Amniotic epithelial cell (primary cell): ENCODE results near the gene GCM1.
A peak's percentile ranks its signal among the peaks of the same experiment; 100 is the strongest.
"Not testable (repeated sequence)": the region's sequence is repeated elsewhere in the genome, so short reads cannot be mapped to it uniquely, and the experiment has no call there.

Experiments used
- DNase-seq: peaks from one replicate; pipeline ENCODE4 v3.0.0-alpha.2; 2010; ENCODE audit warnings: low read depth

GCM1 gene, protein sequence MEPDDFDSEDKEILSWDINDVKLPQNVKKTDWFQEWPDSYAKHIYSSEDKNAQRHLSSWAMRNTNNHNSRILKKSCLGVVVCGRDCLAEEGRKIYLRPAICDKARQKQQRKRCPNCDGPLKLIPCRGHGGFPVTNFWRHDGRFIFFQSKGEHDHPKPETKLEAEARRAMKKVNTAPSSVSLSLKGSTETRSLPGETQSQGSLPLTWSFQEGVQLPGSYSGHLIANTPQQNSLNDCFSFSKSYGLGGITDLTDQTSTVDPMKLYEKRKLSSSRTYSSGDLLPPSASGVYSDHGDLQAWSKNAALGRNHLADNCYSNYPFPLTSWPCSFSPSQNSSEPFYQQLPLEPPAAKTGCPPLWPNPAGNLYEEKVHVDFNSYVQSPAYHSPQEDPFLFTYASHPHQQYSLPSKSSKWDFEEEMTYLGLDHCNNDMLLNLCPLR

DNA sequence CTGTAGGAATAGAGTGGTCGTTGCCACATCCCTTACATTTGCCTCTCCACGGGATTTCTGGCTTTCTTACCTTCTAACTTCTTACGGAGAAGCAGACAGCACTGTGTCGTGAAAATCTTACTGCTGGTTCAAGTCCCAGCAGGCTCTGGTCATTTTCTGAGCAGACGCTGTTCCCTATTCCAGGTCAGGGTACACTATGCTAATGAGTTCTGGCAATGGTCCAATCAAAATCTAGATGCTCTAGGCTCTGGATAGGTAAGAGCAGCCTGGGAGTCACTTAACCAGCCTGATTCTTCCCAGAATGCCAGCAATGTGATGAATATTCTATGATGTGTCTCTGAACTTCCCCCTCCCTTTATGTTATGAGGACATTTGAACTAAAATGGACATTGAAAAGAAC is at the start of gene GCM1:
Gene GCM1, minus strand, starts transcription at position 158 of the 400 bp plus-strand sequence. CDS start 3,209 bp downstream, outside the sequence.
- DNase-seq = no peak

DNA sequence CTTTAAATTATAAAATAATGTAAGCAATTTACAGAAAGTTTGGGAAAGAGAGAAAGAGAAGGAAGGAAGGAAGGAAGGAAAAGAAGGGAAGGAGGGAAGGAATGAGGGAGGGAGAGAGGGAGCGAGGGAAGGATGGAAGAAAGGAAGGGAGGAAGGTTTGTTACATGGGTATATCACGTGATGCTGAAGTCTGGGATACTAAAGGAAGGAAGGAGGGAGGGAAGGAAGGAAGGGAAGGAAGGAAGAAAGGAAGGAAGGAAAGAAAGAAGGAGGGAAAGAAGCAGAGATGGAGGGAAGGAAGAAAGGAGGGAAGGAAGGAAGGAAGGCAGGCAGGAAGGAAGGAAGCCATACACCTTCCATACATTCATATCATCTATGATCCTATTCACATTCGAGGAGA is 48.9 kb upstream of the GCM1 start:
- DNase-seq = no peak

DNA sequence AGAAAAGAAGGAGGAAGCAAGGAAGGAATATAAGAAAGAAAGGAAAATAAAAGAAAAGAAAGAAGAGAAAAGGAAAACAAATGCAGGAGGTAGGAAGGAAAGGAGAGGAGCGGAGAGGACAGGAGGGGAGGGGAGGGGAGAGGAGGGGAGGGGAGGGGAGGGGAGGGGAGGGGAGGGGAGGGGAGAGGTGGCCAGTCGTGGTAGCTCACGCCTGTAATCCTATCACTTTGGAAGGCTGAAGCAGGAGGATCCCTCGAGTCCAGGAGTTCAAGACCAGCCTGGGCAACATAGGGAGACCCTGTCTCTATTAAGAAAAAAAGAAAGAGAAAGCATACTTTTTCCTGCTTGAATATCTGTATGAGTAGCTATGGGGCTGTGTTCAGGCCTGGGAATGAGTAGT is 46.4 kb upstream of the GCM1 start:
- DNase-seq = no peak

DNA sequence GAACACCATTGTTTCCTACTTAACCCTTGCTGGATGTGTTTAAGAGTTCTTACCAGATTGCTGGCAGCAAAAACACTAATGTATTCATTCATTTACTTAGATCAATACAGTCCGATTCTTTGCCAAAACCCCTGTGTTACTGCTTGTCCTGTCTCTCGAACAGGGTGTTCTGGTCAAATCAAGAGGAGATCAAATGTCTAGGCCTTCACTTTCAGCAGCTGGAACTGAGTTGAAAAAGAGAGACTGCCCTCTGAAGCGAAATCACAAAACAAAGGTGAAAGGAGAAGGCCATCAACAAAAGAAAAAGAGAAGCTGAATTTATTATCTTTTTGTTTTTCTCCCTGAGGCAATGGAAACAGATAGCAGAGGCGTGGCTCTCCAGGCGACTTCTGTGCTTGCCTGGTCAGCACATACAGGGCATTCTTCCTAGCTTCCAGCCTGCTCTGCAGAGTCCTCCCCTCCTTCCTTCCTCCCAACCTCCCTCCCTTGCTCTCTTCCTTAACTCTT is 44.1 kb upstream of the GCM1 start:
- no peak for DNase-seq

DNA sequence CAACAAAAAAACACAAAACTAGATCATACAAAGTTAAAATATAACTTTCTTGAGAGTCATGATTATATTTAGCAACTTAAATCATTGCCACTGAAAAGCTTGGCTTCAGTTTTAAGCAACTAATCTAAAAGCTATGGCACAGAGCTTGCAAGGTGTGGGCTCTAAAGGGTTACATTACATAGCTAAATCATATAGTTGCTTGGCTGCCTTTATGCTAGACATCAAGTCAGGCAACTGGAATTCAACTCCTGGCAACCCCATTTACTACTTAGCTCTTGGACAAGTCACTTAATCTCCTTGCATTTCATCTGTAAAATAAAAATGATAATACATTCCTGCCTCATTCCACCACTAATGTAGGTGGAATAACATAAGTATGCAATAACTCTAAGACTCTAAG is 40.9 kb upstream of the GCM1 start:
- DNase-seq = peak; percentile 65

DNA sequence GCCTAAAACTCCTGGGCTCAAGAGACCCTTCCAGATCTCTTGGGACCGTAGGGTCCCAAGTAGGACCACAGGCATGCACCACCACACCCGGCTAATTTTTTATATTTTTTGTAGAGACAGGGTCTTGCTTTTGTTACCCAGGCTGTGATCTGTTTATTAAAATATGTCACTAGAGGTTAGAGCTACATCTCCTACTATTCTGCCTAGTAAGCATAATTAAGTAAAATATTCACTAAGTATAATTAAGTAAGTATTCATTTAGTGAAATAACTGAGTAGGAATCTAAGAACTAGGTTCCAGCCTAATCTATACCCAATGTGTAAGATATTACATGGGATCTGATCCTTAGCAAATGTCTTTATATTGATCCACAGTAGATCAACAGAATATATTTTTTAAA is 40.2 kb upstream of the GCM1 start:
- no peak for DNase-seq

DNA sequence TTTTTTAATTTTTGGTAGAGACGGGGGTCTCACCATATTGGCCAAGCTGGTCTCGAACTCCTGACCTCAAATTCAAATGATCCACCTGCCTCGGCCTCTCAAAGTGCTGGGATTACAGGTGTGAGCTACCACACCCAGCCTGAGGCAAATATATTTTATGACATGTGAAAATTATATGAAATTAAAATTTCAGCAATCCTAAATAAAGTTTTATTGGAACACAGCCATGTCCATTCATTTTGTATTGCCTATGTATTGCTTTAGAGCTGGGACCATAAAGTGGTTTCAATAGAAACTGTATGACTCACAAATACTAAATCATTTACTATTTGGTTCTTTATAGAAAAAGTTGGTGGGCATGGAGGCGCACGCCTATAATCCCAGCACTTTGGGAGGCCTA is 32.0 kb upstream of the GCM1 start:
- no peak for DNase-seq

DNA sequence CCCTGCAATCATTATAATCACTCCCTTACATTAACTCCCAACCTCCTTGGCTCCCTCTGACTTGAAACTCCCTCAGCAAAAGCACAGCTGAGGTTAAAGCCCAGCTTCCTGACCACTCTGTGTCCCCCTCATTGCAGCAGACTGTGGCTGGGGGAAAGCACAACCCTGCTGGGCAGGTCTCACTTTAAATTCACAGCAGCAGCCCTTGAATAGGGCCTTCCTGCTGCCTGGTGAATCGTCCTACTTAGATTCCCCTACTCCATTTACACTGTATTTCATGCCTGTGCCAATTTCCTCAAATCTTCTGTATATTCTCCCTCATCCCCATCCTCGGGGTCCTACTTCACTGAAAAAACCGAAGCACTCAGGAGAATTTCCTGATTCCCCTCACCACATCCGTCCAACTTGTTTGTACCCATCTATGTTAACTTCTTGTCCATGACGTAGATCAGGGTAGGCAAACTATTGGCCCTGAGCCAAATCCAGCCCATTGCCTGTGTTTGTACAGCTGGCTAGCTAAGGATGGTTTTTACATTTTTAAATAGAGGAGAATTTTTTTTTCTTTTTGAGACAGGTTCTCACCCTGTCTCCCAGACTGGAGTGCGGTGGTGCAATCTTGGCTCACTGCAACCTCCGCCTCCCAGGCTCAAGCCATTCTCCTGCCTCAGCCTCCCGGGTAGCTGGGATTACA is 31.5 kb upstream of the GCM1 start:
- peak; percentile 16 for DNase-seq

DNA sequence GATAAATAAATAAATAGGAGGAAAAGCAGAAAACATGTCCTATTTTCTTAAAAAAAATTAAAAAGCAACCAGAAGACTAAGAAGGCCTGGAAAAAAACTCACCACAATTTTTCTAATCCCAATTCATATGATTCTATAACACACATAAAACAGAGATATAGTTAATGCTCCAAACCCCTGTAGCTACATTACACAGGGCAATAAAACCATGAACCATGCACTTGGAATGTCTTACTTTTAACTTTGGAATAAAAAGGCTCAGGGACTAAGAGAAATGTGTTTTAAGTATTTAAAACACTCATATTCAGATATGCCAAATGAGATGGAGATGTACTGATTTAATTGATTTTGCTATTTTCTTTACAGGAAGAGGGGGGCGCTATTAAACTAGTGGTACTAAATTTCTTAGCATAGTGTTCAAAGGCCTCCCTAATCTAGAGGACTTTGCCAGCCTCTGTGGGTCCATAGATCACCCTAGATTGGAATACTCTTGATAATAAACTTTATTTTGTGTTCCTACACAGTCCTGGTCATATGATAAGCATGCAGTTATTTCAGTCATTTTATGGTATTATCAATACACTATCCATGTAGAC is 30.3 kb upstream of the GCM1 start:
- DNase-seq = no peak

DNA sequence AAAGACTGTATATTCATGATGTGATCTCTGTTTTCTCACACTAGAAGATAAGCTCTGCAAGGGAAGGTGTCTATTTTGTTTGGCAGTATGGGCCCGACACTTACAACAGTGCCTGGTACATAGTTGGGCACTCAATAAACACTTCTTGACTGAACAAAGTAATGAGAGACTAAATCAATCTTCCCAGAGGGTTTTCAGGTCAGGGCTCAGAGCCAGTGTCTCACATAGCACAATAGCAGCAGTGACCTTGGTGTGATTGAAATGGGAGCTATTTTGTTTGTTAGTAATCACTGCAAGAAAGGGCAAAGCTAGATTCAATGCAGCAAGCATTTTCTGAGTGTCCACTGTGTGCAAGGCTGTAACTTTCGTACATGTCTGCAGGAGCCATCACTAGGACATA is 26.4 kb upstream of the GCM1 start:
- DNase-seq = no peak

DNA sequence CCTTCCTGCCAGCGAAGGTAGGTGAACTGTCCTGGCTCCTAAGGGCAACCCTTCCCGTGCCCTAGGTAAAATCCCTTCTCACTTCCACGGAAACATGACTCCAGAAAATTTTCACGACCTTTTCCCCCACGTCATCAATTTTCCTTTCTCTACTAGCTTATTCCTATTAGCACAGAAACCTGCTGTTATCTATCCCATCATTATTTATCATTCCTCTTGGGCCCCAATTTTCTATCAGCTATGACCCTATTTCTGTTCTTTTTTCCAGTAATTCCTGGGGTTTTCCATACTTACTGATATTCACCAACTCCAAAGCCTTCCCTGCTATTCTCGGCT is 23.8 kb upstream of the GCM1 start:
- DNase-seq = no peak

DNA sequence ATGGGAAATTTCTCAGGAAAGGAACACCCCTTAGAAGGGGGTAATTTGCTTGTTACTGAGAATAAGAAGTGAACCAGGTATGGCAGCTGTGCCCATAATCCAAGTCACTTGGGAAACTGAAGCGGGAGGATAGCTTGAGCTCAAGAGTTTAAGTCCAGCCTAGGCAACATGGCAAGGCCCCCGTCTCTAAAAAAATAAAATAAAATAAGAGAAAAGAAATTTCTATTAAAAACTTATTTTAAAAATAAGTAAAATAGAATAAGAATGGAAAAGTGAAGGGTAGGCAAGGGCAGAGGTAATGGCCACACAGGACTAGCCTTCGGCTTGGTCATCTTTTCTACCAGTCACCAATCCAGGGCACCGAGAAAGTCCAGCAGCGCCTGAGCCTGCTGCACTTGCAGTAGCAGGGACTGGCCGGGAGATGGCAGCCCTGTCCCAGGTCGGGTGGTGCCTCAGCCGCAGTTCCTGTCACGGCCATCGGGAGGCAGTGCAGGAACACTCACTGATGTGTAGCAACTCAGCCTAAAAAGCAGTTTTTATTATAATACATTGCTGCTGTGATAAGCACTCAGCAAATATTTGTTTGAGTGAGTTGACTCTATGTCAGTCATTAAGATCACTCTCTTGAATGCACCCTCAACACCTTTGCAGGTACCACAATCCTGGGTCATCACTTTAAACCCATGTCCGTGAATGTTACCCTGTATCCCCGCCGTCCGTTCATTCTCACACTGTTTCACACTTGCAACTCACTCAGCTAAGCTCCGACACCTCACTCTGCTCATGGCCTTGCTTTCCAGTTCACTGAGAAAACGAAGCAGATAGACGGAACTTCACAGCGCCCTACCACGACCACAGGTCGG is 23.2 kb upstream of the GCM1 start:
- peak; percentile 62 for DNase-seq

DNA sequence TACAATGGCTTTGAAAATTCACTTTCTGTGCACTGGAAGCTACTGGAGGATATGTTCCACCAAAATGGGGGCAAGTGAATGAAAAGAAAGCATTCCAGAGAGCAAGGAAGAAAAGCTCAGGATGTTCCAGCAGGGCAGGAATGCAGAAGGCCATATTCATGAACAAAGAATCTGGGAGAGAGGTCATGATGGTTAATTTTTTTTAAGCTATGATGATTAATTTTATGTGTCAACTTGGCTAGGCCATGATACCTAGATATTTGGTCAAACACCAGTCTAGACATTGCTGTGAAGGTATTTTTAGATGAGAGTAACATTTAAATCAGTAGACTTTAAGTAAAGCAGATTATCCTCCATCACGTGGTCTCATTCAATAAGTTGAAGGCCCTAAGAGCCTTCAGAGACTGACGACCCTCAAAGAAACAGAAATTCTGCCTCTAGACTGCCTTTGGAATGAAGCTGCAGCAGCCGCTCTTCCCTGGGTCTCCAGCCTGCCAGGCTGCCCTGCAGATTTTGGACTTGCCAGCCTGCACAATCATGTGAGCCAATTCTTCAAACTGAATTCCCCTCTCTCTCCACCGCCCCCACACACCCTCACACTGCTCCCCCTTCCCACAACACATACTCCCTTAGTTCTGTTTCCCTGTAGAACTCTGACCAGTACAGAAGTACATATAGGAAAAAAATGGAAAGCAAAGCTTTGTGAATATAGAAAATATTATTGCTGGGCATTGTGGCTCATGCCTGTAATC is 20.1 kb upstream of the GCM1 start:
- DNase-seq = peak; percentile 80

DNA sequence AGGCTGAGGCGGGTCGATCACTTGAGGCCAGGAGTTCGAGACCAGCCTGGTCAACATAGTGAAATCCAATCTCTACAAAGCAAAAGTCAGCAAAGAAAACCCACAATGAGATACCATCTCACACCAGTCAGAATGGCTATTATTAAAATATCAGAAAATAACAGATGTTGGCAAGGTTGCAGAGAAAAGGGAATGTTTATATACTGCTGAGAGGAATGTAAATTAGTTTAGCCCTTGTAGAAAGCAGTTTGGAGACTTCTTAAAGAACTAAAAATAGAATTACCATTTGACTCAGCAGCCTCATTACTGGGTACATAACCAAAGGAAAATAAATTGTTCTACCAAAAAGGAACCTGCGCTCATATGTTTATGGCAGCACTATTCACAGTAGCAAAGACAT is 16.7 kb upstream of the GCM1 start:
- DNase-seq = no peak

DNA sequence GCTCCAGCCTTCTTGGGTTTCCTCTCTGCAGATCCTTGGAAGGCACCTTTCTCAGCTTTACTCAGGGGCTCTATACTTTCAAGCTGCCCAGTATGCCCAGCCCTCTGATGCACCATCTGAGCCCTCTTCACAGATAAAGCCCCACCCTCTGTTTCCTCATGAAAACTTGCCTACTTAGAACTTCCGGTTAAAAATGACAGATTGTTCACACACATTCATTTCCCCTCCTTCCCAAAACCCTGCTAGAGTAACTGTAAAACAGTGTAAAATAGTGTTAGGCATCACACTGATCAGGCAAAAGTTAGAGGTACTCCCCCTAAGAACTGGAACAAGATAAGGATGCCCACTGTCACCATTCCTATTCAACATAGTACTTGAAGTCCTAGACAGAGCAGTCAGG is 14.0 kb upstream of the GCM1 start:
- no peak for DNase-seq

DNA sequence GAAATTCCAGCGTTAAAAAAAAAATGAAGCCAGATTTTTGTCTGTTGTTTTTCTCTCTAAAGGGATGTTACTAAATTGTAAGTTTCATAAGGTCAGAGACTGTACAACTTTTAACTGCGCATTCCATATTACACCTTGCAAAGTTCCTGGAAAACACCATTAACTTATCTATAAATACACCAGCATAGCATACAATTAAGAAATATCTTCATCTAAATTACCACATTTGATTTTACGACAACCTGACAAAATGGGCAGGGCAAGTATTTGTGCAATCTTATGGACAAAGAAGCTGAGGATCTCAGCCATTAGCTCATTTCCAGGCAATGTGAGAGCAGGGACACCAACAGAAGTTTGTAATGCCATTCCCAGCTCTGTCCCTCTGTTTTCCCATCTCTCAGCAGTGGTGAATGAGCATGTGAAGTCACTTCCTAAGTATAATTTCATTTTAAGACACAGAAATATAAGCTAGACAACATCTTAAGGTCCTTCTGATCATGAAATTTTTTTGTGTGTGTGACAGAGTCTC is 12.9 kb upstream of the GCM1 start:
- peak; percentile 29 for DNase-seq

DNA sequence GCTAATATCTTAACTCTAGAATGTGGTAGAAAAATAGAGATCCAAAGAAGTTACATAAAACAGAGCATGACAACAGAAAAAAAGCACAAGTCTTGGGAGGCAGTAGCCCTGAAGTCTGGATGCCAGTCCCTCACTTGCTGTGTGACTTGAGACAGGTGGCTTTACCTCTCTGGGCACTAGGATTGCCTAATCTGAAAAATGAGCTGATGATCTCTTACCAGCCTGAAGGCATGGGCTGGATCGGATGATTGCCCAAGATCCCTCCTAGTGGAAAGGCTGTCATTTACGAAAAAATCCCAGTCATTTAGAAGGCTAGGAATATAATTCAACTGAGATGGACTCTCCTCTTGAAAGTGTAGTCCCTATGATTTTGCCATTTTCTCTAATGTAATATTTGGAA is 10.9 kb upstream of the GCM1 start:
- DNase-seq = peak; percentile 61

DNA sequence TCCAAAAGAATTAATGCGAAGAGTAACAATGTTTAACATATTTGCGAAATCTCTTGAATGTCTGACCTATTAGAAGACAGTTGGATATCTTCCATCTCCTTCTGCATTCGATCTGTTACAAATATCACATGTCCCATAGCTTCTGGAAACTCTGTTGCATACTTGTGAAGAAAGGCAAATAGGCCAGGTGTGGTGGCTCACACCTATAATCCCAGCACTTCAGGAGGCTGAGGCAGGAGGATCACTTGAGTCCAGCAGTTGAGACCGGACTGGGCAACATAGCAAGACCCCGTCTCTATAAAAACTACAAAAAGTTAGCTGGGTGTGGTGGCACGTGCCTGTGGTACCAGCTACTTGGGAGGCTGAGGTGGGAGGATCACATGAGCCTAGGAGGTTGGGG is 9.4 kb upstream of the GCM1 start:
- DNase-seq = not testable (repeated sequence)

DNA sequence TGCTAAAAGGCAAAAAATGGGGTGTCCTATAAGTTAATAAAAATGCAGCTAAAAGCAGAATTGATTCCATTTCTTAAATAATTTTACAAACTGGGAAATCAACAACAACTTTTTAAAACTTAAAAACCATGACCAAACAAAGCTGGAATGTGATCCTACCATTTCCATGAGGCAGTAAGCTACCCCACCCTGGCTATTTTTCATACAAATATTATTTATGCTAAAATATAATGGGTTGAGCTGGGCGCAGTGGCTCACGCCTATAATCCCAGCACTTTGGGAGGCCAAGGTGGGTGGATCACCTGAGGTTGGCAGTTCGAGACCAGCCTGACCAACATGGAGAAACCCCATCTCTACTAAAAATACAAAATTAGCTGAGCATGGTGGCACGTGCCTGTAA is 6.6 kb upstream of the GCM1 start:
- DNase-seq = not testable (repeated sequence)

DNA sequence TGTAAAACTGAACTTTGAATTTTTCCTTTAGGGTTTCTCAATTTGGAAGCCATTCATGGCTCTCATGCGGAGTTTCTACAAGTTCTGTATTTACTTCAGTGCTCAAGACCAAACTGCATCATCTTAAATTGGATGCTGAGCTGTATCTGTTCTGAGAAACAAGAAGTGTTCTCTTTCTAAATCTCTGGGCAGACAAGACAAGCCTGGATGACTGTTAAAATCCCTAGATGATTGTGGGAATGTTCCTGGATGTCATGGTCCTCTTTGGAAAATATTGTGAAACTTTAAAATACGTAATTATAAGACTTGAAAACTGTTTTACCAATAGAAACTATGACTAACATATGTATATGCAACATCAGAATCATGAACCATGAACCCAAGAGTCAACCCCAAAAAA is 6.2 kb upstream of the GCM1 start:
- no peak for DNase-seq

DNA sequence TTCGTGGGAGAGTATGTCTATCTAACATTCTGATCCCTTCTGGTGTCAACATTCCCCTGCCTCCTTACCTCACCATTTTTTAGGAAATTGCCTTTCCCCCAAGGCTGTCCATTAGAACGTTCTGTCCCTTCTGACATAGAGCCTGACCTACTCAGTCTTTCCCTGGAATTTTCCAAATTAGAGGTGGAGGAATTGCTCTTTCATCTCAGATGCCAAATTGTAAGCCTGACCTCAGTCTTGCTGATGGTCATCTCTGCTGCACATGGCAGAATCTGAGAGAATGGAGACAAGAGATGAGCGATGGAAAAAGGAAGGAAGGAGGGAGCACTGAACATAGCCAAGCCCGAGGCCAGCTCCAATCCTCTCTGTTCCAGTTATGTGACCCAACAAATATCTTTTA is 5.4 kb upstream of the GCM1 start:
- no peak for DNase-seq
